Activated CD4-positive, alpha-beta T cell treated with anti-CD3 and anti-CD28 coated beads for 24 hours (primary cell): ENCODE data around the gene KAZN.

Experiments used
- DNase-seq, 2 donors: peaks; one replicate each; pipeline ENCODE4 v3.0.0-alpha.2; 2020; ENCODE audit warnings: low read depth in 2 of 2

Gene KAZN

GRCh38 chr1:15057834-15058233 lies 459.3 kb downstream of the KAZN start:
- no peak for DNase-seq

GRCh38 chr1:15058261-15058660 lies 459.8 kb downstream of the KAZN start:
- DNase-seq, result no peak

- no peak for DNase-seq
Observed at GRCh38 chr1:15060104-15060503, 461.6 kb downstream of the KAZN start.

GRCh38 chr1:15062479-15063099 lies 464.1 kb downstream of the KAZN start:
- no peak for DNase-seq

- DNase-seq, result no peak
Observed at GRCh38 chr1:15063346-15063745, 464.9 kb downstream of the KAZN start.

GRCh38 chr1:15063783-15064182 lies 465.3 kb downstream of the KAZN start:
- no peak for DNase-seq

- no peak for DNase-seq
Observed at GRCh38 chr1:15064217-15064929, 465.9 kb downstream of the KAZN start.

GRCh38 chr1:15065291-15065690 lies 466.8 kb downstream of the KAZN start:
- DNase-seq, result no peak

GRCh38 chr1:15065736-15066135 lies 467.3 kb downstream of the KAZN start:
- DNase-seq, result no peak

GRCh38 chr1:15066191-15066590 lies 467.7 kb downstream of the KAZN start:
- DNase-seq, result no peak

- DNase-seq, result no peak
Observed at GRCh38 chr1:15067148-15067547, 468.7 kb downstream of the KAZN start.

GRCh38 chr1:15068152-15068551 lies 469.7 kb downstream of the KAZN start:
- no peak for DNase-seq

GRCh38 chr1:15068997-15069396 lies 470.5 kb downstream of the KAZN start:
- DNase-seq, result no peak

GRCh38 chr1:15070145-15070748 lies 471.8 kb downstream of the KAZN start:
- no peak for DNase-seq

GRCh38 chr1:15071936-15072335 lies 473.5 kb downstream of the KAZN start:
- no peak for DNase-seq

- no peak for DNase-seq
Observed at GRCh38 chr1:15073799-15074308, 475.4 kb downstream of the KAZN start.

- no peak for DNase-seq
Observed at GRCh38 chr1:15075175-15075574, 476.7 kb downstream of the KAZN start.

- DNase-seq, result no peak
Observed at GRCh38 chr1:15075817-15076216, 477.3 kb downstream of the KAZN start.

- no peak for DNase-seq
Observed at GRCh38 chr1:15076807-15077206, 478.3 kb downstream of the KAZN start.

- DNase-seq, result no peak
Observed at GRCh38 chr1:15077384-15077783, 478.9 kb downstream of the KAZN start.

- no peak for DNase-seq
Observed at GRCh38 chr1:15080328-15081007, 482.0 kb downstream of the KAZN start.

- no peak for DNase-seq
Observed at GRCh38 chr1:15081102-15081501, 482.6 kb downstream of the KAZN start.
